Esophagus muscularis mucosa (tissue), 4 donors: Measurements from ENCODE around the gene TPGS2.

ENCODE experiments used
- CTCF ChIP-seq, 3 experiments: fragments of 200-600 bp in 2 of 3; fragments of 450-650 bp in 1 of 3; sonication (generic) in 2 of 3; IDR thresholded peaks; one replicate each; pipeline ENCODE4 v1.5.1; 2017 to 2019; ENCODE audit warnings: antibody characterized with exemption in 3 of 3, mild to moderate bottlenecking in 2 of 3, moderate library complexity in 1 of 3
- EP300 ChIP-seq: sonication (generic); formaldehyde crosslinking; IDR thresholded peaks from one replicate; pipeline ENCODE4 v1.6.1; 2017; ENCODE audit warnings: antibody characterized with exemption
- POLR2A ChIP-seq: fragments of 450-650 bp; IDR thresholded peaks from one replicate; pipeline ENCODE4 v1.6.1; 2017; ENCODE audit warnings: antibody characterized with exemption, moderate library complexity, mild to moderate bottlenecking, low read depth
- POLR2AphosphoS5 ChIP-seq, 2 donors: sonication (generic); formaldehyde crosslinking; IDR thresholded peaks; one replicate each; pipeline ENCODE4 v1.6.1; 2017; ENCODE audit warnings: antibody characterized with exemption in 2 of 2

DNA sequence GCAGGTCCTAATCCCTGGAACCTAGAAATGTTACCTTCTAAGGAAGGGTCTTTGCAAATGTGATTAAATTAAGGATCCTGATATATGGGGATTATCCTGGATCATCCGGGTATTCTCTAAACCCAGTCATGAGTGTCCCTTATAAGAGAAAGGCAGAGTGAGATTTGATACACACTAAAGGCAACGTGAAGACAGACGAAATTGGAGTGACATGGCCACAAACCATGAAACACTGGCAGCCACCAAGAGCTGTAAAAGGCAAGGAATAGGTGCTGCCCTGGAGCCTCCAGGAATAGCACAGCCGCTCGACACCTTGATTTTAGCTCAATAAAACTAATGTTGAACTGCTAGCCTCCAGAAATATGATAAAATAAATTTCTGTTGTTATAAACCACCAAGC, 45.0 kb downstream of the TPGS2 start:
- TF ChIP-seq CTCF (IDR thresholded peaks at IDR 0.05) (no peak), POLR2AphosphoS5 (IDR thresholded peaks at IDR 0.05) (no peak), POLR2A (no peak), EP300 (no peak)
